ENCODE measurements around the gene PPFIA2.

PPFIA2 gene

DNA sequence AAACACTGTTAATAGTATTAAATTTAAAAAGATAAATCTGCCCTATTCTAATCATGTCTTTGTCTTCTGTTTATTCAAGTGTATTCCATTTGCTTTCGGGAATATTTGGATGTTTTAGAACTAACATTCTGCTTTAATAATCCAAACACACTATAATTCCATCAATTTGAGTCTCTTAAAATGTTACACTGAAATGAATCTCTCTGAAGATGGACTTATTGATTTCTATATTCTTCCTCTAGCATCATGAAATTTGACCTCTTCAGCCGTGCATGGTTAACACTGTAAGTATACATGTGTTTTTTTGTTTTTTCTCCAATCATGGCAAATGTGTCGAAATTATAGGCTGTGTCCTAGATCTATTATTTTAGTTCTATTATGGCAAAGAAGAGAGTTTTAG, 342.1 kb downstream of the PPFIA2 start:
- DNase-seq: no peak

DNA sequence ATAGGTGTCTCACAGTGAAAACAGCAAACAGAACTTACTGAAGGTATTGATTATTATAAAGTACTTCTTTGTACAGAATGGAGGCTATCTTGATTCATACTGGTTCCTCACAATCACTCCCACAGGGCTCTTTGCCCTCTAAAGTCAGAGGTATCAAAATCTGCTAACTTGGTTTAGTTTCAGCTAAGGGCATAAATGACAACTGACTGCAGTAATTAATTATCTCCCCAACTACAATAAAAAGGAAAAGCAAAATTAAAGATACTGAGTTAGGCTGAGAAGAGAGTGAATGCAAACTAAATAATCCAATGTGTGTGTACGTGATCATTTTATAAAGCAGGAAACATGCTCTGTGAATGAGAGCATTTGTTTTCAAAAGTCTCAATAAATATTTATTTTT, 342.6 kb downstream of the PPFIA2 start:
- DNase-seq: no peak

DNA sequence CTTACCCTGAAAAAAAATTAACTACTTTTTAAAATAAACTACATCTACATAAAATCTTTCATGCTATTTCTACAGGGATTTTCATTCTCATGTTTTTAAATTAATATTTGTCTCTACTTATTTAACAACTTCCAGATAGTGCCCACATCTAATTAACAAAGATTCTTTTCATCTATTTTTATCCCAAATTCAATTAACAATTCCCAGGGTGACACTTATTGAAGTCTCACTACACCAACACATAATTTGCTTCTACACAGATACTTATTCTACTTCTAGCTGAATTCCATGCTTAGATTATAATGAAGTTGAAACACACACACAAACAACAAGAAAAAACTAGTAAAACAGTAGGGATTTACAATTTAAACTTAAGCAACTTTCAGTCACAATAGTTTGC, 344.7 kb downstream of the PPFIA2 start:
- DNase-seq: no peak

DNA sequence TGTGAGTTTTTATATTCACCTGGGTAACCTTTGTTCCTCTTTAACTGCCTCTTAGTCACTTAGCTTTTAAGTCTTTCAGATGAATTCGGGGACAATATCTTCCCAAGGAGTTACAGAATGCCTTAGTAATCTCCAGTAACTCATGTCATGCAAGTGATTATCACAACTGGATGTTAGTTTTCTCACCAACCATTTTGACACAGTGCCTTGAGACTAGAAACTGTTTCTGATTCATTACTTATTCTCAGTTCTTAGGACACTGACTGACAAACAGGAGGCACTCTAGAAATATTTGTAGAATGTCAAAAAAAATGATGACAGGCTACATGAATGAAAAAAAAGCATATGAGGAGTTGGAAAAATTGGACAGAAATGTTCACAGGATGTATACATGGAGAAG, 346.2 kb downstream of the PPFIA2 start:
- no peak for DNase-seq

DNA sequence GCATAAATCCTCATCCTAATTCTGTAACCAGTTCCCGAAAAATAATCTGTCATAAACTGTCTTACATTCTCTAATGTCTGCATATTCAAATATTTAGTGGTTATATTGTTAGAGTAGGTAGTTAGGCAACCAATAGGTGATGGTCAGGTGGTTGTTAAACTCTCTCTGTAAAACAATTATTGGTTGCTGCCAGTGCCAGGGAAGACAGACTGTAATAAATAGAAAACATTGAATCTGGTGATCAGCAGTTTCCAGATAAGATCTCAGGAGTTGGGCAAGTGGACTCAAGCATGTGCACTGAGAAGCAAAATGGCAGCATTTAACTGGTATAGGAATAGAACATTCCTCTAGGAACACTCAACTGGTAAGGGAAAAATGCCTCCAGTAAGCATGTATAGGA, 355.8 kb downstream of the PPFIA2 start:
- DNase-seq: no peak

DNA sequence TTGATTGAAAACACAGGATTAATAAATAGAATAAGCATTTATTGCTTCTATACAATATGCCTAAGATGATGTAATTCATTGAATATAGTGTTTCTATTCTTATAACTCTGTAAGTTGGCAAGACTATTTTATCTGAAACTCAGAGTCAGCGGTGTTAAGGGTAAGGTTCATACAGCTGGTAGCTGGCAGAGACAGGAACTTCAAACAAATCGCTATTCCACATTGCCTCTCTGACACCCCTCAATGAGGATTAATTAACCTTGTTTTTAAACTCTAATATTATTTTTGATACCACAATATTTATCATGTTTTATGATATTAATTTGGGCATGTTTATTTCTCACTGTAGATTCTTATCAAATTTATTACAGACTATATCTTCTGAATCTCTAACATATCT, 357.9 kb downstream of the PPFIA2 start:
- DNase-seq: no peak

DNA sequence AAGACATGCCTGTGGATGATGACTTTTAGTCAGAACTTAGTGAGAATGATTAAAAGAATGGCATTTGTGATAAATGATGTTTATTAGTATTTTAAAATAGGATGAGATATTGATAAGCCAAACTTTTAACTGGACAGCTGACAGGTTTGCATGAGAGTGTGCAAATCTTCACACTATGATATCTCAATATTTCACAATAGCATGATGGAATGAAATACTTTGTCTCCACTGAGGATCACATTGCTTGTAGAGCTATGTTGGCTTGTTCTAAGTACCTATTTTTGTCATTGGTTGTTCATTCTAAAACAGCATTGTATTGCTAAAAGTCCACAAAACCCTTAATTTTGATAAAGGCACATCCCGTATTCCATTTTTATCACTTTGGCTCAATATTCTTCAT, 359.1 kb downstream of the PPFIA2 start:
- DNase-seq: no peak

DNA sequence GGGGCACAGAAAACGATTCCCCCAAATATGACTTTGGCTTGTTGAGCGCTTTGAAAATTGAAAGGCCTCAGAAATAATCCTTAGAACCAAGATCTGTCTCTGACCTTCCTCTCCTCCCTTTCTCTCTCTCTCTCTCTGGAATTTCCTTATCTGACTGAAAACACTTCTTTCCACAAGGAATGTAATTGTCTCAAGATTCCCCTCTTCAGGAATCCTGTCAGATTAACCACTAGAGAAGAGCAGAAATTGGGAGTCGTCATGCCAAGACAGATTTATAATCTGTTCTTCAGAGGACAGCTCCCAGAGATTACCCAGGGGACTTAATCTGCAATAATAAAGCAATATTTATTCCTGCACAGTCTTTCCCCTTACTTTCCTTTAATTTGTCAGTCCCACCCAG, 363.7 kb downstream of the PPFIA2 start:
- no peak for DNase-seq

DNA sequence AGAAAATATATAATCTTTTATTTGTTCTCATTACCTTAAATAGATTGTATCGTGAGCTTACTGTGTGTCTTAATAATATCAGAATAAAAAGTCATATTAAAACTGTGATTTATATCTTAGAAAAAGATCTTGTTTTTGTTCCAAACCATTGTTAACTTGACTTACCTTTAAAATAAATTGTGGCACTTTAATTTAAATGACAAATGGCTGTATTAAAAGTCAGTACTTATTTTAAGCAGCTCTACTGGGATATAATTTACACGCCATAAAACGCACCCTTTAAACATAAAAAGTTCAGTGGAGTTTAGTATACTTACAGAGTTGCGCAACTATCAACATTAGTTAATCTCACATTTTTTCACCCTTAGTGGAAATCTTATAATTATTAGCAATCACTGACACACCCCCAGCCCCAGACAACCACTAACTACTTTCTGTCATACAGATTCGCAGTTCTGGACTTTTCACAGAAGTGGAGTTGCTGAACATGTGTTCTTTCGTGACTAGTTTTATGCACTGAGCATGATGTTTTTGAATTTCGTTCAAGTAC, 369.5 kb downstream of the PPFIA2 start:
- no peak for DNase-seq

DNA sequence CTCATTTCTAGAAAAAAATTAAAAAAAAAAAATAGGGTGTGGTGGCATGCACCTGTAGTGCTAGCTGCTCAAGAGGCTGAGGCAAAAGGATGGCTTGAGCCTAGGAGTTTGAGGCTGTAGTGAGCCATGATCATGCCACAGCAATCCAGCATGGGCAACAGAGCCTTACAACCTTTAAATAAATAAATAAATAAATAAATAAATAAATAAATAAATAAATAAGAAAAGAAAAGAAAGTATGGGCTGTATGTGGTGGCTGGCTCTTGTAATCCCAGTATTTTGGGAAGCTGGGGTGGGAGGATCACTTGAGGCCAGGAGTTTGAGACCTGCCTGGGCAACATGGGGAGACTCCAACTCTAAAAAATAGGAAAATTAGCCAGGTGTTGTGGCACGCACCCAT, 373.0 kb downstream of the PPFIA2 start:
- DNase-seq: no peak

DNA sequence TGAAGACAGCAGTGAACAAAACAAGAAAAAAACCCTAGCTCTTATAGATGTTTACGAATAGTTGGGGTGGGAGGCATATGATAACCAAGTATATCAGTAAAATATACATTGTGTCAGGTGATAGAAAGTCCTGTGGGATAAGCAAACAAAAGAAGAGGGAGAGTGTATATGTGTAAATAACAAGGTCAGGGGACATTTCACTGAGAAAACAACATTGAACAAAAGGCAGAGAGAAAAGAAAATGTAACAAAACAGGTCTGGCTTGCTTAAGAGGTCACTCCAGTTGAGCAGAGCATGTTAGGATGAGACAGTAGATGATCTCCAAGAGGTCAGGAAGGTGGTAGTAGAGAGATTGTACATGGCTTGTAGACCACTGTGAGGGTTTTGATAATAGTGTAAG, 377.2 kb downstream of the PPFIA2 start:
- DNase-seq: no peak

DNA sequence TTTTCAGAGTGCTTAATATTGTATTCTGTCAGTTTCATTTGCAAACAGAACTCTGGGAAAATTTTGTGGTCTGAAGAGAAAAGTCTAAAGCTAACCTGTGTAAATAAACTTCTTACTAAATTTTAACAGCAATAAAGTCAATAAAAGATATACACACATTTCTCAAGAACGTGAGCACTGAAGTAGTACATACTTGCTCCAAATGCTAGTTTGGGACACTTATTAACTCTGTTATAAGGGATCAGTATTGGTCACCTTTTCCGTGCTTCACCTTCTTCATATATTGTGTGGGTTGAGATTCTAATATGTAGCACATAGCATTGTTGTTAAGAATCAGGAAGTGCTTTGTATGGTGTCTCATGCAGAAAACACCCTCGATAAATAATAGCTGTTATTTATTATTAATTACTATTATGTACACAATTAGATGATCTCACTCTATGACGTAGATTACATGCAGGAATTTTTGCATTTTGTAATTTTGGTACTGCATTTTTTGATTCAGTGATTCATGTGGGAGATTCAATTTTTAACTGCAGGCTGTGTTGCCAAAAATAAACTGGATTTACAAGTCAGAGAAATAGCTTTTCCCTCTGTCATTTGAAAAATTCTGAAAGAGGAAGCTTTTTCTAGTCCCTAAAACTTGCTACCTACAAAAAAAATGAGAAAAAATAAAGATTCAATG, 380.4 kb downstream of the PPFIA2 start:
- no peak for DNase-seq

DNA sequence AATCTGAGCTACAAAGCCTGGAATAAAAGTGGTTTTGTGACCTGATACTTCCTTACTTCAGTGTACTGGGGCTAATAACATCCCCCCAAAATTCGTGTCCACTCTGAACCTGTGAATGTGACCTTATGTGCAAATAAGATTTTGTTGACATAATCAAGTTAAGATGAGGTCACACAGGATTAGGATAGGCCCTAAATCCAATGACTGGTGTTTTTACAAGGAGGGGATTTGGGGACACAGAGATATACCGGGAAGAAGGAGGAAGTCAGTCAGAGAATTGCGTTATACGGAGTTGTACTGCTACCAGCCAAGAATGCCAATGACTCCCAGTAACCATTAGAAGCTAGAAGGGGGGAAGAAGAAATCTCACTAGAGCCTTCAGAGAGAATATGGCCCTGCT, 381.4 kb downstream of the PPFIA2 start:
- DNase-seq: no peak

DNA sequence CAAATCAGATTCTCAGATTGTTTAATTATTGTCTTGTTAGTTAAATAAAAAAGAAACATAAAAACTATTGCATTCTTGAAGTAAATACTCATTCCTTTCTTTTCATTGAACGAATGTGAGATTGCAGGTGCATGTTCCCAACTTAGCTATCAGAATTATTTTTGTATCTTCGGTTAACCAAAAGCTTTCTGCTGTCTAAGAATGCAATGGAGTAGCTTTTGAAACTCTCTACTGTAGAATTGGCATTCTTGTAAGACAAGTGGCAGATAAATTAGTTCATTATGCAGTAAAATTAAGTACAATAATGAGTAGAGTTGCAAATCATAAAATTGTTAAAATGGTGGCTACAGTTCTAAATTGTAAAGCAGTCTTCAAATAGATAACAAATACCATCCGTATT, 383.2 kb downstream of the PPFIA2 start:
- DNase-seq: no peak

DNA sequence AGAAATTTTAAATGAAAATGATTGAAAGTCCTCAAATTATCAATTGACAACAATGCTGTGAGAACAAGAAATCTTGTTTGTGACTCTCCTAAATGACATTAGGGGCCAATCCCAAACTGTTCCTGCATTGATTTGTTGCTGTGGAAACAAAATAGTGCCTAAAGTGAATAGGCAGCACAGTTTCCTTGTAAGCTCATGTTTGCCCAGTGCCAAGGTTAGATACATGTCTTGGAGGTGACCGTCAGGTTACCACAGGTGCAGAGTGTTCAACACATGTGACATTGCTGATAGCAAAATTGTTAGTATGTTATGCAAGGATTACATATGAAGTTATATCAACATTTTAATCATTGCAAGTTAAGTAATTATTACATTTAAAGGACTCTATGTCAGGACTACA, 388.7 kb downstream of the PPFIA2 start:
- DNase-seq: no peak

DNA sequence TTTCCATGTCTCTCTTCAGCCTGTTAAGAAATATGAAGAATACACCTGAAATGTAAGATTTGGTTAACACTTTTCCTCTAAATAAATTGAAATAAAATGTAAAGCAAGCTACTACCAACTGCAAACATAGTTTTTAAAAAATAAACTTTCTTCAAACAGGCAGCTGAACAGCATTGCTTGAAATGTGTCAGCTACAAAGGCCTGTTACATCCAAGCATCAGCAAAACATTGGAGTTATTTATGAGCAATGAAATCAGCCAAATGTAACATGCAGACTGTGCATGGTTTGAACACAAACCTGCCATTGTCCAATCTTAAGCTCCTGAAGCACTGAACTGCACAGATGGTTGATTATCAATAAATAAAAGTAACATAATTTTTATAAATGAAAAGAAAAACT, 390.0 kb downstream of the PPFIA2 start:
- DNase-seq: no peak

DNA sequence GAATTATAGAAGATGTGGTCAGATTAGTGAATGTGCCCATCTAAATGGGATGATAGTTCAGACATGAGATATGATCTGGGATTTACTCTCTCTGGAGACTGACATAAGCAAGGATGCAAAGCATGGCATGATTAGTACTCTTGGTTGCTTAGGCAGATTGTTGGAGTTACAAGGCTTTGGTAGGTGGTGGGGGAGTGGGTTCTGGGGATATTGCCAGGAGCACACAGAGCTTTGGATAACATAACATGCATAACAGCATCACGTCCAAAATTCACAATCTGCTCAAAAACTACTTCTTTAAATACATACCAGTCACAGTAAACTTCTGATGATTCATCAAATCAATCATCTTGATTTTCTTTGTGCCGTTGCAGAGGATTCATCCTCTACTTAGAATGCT, 393.9 kb downstream of the PPFIA2 start:
- no peak for DNase-seq

DNA sequence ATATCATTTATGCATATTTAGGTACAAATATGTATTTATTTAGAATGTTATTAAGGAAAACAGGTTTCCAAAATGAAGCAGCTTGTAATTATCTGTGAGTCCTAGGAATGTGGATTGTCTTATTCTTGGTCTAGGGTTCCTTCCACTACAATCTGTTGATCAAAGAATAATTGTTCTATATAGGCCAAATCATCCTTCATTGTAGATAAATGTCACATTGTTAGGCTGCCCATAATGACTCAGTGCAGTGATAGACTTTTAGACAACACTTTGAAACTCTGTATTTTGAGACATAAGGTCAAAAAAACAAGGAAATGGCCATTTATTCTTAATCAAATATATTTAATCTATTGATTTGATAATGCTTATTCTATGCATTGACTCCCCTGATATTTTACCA, 398.2 kb downstream of the PPFIA2 start:
- no peak for DNase-seq

DNA sequence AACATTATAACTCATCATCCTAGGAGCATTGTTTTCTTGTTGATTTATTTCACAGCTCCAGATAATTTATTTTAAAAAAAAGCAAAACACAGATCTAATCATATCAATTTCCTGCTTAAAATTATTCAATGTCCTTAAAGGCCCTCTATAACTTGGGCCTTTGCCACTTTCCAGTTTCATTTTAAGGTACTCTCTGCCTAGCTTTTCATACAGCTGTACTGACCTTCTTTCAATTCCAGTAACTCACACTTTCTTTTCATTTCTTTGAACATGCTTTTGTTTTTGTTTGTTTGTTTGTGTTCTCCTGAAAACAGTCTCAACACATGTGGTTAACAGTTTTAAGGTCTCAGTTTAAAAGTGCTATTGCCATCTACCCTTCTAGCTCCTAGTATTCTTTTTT, 399.4 kb downstream of the PPFIA2 start:
- DNase-seq: no peak

DNA sequence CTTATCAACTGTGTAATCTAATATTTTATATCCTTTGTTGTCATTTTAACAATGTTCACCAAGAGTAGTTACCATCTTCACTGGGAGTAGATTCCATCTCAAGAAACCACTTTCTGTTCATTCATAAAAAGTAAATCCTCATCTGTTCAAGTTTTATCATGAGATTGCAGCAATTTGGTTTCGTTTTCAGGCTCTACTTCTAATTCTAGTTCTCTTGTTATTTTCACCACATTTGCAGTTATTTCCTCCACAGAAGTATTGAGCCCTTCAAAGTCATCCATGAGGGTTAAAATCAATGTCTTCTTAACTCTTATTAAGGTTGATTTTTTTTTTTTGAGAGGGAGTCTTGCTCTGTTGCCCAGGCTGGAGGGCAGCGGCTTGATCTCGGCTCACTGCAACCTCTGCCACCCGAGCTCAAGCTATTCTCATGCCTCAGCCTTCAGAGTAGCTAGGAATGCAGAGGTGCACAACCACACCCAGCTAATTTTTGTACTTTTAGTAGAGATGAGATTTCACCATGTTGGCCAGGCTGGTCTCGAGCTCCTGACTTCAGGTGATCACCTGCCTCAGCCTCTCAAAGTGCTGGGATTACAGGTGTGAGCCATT, 404.7 kb downstream of the PPFIA2 start:
- no peak for DNase-seq

DNA sequence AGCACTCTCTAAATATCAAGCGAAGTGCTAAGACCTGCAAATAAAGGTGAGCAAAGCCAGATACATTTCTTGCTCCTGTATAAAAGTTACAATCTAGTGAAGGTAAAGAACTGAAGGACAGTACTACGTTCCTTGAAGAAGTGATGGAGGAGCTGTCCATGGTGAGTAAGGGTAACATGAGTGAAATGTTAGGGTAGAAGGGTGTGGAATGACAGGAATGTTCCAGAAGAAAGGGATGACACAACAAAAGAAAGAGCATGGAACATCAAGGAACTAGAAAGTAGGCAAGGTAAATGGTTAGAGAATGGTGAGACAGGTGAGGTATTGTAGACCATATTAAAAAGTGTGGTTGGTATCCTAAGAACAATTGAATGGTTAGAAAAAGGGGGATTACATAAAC, 408.8 kb downstream of the PPFIA2 start:
- DNase-seq: no peak

DNA sequence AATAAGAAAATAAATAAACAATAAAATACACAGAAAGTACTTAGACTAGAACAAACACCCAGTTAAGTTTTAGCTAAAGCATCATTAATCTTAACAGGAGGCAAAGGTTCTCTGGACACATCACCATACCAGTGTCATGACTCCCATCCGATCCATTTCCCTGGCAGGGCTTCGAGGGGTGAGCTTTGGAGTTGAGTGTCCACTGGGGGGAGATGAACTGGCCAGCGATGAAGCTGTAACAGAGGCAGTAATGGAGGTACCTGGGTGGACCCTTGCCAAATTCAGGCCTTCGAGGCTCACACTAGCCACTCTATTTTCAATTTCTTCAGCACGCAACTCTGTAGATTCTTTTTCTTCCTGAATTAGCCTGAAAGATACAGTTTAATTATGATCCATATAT, 411.7 kb downstream of the PPFIA2 start:
- DNase-seq: no peak

DNA sequence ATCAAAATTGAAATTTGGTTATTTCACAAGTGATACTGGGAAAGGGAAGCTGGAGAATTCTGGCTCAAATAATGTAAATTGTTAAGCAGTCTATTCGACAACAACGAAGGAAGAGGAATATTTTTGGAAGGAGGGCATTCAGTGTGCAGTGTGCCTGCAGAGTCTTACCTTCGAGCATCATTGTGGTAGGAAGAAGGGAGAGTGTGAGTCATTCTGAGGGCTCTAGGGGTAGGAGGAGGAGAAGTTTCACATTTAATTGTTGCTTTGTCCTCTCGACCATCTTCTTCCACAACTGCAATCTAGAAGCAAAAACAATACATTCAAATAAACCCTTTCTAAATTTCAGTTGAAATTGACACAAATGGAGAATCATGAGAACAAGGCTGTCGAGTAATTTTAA, 418.2 kb downstream of the PPFIA2 start:
- no peak for DNase-seq

DNA sequence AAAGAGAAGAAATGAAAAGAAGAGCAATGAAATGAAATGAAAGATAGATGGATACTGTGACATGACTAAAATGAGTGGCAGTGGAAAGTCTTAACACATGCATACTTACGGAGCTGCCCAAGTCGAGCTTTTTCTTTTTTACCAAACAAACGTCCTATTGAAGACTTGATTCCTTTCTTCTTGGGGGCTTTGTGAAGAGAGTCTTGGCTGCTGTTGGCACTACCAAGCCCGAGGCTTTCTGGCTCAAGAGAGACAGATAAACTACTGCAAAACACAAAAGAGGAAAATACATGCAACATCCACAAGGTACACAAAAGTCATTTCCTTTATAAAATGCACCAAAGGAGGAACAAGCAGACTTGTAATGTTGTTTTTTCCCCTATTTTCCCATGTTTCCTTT, 420.1 kb downstream of the PPFIA2 start:
- DNase-seq: no peak

DNA sequence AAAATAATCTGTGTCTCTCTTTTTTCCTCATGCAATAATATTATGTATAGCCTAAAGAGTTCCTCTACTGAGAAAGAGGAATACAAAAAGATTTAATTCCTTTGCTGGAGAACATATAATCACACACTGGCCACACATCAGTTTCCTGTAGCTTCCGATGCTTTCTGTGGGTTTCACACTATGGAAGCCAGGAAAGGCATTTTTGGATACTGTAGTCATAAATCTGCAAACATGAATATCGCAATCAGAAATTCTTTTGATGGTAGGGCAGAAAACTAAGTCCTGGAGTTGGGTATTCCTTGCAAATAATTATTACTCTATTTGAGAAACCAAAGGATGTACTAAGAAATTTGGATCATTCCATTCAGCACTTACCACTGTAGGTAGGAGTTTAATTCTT, 421.3 kb downstream of the PPFIA2 start:
- DNase-seq: no peak
